Measurements from ENCODE around the gene PODXL2.

DNA sequence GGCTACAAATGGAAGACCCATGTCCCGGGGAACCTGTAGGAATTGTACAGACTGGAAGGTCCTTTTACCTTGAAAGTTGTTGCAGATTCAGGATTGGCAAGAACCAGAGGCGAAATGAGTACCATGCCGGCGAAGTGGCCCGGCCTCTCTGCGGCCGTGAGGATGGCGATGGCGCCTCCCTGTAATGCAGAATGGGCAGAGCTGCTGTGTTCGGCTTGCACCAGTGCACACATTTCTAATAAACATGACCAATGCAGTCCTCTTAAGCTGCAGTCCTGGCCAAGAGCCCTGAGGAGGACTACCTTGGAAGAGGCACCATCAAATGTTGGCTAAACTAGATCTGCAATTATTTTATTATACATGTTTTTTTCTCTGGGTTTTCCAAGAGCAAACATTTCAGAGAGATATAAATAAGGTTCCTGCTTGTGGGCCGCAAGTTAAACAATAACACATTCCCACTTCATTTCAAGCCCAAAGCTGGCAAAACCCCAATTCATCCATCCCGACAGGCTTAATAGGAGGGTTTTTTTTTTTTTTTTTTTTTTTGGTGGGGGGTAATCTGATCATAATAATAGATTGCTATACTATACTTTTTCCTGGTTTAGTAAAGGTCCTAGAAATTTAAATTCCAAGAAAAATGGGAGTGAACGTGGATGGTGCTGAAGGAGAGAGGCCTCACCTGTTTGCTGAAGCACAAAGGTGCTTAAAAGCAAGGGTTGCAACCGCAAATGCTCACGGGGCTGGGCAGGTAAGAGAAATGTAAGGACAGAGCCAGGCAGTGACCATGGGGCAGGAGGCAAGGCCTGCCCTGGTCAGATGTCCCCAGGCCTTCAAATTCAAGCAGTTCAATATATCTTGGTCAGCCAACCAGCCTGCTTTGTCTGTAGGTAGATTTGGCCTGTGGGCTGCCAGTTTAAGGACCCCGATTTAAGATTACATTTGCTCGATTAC lies 92.3 kb downstream of the PODXL2 start:
- TF ChIP-seq RAD21 (IDR thresholded peaks at IDR 0.05; ENCODE audit: low read depth) = no peak
- TF ChIP-seq, protein P1, sequence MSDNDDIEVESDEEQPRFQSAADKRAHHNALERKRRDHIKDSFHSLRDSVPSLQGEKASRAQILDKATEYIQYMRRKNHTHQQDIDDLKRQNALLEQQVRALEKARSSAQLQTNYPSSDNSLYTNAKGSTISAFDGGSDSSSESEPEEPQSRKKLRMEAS (IDR thresholded peaks at IDR 0.05) = no peak
- TF ChIP-seq SRF (IDR thresholded peaks at IDR 0.05; ENCODE audit: low read depth) = no peak
- no peak for TF ChIP-seq POLR2AphosphoS5 (IDR thresholded peaks at IDR 0.05; ENCODE audit: low read depth, low read length)
